Right cardiac atrium (tissue), 5 donors: Measurements from ENCODE around the gene SLC29A3. TPM values are rescaled to one million over a fixed set of nuclear protein-coding genes. Genes with fewer than 3 reads are reported as not detected.

ENCODE experiments used
- ATAC-seq, 2 donors: fragments of 200-7000 bp; cut with Tn5 transposase; one replicate each; pipeline versions ENCODE4 v1.8.0 to v1.9.1; 2020; ENCODE audit warnings: moderate library complexity in 2 of 2, mild to moderate bottlenecking in 1 of 2
- DNase-seq, 3 donors: peaks; one replicate each; pipeline ENCODE4 v3.0.0-alpha.2; 2020
- H3K27ac ChIP-seq: one replicate; pipeline ENCODE4 v1.5.1; 2013; ENCODE audit warnings: mild to moderate bottlenecking, low read length, control low read depth, moderate library complexity
- H3K27me3 ChIP-seq: one replicate; pipeline ENCODE4 v1.6.1; 2013; ENCODE audit not compliant: control insufficient read depth, insufficient read depth
- H3K4me1 ChIP-seq: one replicate; pipeline ENCODE4 v1.6.1; 2013; ENCODE audit warnings: low read length; ENCODE audit not compliant: control insufficient read depth, insufficient read depth
- H3K4me3 ChIP-seq: one replicate; pipeline ENCODE4 v1.5.1; 2013; ENCODE audit warnings: low read length, control low read depth
- H3K9me3 ChIP-seq: one replicate; pipeline ENCODE4 v1.6.1; 2013; ENCODE audit warnings: low read length; ENCODE audit not compliant: control insufficient read depth
- WGBS: extraction: QIAGEN DNeasy Blood & Tissue Kit; methylation state at CpG from one replicate; pipeline ENCODE4 v1.1.7; 2013; 5-methylcytosine and 5-hydroxymethylcytosine counted together
- intact Hi-C, 4 donors: fragments of 100-400 bp; cut with DNase I; formaldehyde crosslinking; loops; one replicate each; pipeline versions ENCODE4 v1.11.0 to v1.14.0; 2022 to 2023
- polyA plus RNA-seq: library from polyadenylated mRNA; stranded (reverse); fragments of 200-250 nt; gene quantifications from one replicate; pipeline ENCODE4 v1.2.3, GENCODE V29; 2013
- total RNA-seq, 4 donors: library from RNA; stranded (reverse); fragmentation: NEBNext Ultra II Directional; extraction: Animal tissue kit (Norgen Biotek cat#: 25700); gene quantifications; one replicate each; pipeline ENCODE4 v1.2.1, GENCODE V29; 2021
- donor health status: healthy with polysubstance abuse.
- donor health status: DM: no; HTN: yes; CAD: no.
- donor health status: DM: no; HTN: no; CAD: no.
- donor health status: DM: no; HTN: yes; CAD: no; lungs with severe emphysema.
- donor health status: DM: yes; HTN: yes; CAD: no.

SLC29A3 gene
- total and polyA plus RNA-seq, 5 donors = 1.4 to 2.7 (median 2.2) TPM

DNA sequence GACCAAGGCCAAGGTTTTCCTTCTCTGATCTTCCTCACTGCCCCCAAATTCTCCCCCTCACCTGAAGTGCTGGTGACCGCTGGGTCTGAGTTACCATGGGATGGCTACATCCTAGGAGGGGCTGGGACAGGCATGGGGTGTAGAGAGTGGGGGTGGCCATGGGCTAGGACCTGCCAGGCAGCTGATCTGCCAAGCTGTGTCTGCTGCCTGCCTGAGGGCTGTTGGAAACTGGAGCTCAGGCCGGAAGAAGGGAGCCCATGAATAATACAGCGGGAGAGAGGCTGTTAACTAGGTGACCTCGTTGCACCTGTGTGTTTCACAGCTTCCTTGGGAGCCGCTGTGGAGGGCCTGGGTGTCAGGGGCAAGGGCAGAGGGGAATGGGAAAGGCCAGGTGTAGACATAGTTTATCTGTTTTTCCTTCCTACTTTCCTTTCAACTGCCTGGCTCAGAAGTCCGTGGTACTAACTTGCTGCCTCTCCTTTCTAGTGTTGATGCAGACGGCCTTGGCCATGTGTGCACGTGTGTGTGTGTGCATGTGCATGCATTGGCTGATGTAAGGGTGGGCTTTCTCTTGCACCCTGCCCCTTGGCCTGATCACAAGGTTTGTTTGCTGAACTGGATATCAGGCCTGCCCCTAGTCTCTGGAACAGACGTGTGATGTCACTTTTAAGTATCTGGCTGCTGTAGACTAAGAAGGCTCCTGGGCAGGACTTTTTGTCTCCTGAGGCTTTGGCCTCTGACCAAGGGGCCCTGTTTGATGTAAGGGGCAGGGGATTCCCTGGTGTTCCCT is 89.6 kb downstream of the SLC29A3 start:
- ATAC-seq = no peak
- H3K4me1 ChIP-seq = no peaks in the 10 kb centered on the region
- H3K27ac ChIP-seq = no peak overlapping the region
- DNase-seq = no peak
- no peaks in the 10 kb centered on the region for H3K9me3 ChIP-seq
- H3K27me3 ChIP-seq = no peaks in the 10 kb centered on the region
- intact Hi-C loops = no loop called here
- WGBS = 84% methylated on average over 9 of the region's 9 CpGs
- H3K4me3 ChIP-seq = no peak overlapping the region

DNA sequence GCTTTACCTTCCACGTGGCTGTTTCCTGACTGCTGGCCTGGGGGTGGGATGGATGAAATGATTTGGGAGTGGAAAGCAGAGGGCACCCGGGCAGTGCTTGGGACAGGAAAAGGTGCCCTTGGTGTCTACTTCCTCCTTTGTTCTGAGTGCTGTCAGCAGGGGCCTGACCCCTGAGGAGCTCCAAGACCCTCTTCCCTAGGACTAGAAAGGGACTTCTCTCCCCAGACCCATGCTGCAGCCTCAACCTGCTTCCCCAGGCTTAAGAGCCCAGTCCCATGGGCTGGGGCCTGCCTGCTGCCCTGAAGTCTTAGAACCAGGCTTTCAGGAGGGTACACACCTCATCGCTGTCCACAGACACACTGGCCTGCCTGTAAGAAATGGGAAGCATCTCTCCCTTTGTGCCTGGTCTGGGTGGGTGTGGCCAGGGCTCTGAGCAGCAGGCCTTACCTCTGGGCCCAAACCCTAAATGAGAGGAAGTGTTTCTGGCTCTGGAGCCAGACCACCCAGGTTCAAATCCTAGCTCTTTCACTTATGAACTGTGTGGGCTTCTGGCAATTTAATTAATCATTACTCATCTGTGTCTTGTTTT is 90.6 kb downstream of the SLC29A3 start:
- WGBS = 64% methylated on average over 3 of the region's 3 CpGs
- no peaks in the 10 kb centered on the region for H3K27me3 ChIP-seq
- ATAC-seq = no peak
- no peak overlapping the region for H3K27ac ChIP-seq
- intact Hi-C loops = no loop called here
- H3K4me3 ChIP-seq = no peak overlapping the region
- DNase-seq = no peak
- no peaks in the 10 kb centered on the region for H3K9me3 ChIP-seq
- H3K4me1 ChIP-seq = no peaks in the 10 kb centered on the region

Other genes with a start within 250 kb of the SLC29A3 start
- 10 to 100 TPM; 17.0 to 26.6 (median 24.0) TPM for gene UNC5B, start 106.7 kb upstream of the SLC29A3 start, total RNA-seq
- 12.4 TPM for gene UNC5B, start 106.7 kb upstream of the SLC29A3 start, polyA plus RNA-seq
- 1 to 10 TPM; 2.4 to 6.3 (median 5.6) TPM for gene CDH23, start 77.7 kb downstream of the SLC29A3 start, total RNA-seq
- gene CDH23, start 77.7 kb downstream of the SLC29A3 start, polyA plus RNA-seq = 2.9 TPM